Measurements from ENCODE around the gene RPS26.
"Not testable (repeated sequence)": the region's sequence is repeated elsewhere in the genome, so short reads cannot be mapped to it uniquely, and the experiment has no call there.

RPS26 gene

DNA sequence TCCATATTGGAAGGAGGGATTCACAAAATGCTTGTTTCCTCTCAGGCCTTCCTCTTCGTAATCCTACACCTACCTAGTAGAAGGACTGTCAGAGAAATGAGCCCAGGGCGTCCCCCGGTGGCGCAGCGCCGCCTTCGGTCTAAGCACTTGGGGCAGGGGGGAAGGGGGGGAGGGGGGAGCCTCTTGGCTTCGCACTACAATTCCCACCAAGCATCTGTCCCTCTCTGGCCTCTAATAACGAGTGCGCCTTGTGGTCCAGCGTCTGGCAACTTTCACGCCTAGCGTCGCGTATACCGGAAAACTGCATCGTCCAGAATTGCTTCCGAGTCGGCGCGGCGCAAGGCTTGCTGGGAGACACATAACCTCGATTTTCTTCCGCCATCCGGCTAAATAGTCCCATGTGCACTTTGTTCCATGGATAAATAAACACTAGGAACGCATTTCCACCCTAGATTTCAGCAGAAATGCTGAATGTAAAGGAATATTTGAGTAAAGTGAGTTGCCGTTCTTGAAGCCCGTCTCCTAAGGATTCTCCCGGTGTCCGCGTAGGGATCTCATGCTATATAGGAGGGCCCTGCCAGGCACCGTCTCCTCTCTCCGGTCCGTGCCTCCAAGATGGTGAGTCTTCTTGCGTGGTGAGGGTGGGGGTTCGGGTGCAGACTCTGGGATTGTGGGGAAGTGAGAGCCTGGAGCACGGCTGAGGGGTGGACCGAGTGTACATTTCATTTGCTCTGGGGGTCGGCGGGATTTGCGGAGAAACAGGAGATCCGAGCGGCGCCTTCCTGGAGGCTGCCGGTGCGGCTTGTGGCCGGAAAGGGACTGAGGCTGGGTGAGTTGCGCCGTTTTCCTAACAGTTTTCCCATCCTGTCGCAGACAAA, at the start of gene RPS26:
TSS of gene RPS26 (plus strand) at position 367 of the 878 bp plus-strand sequence. CDS start at position 616, 249 bp downstream.
- peak; percentile 97 for DNase-seq

GRCh38 chr12:55993230-55993853, 48.4 kb upstream of the RPS26 start:
- DNase-seq: no peak

DNA sequence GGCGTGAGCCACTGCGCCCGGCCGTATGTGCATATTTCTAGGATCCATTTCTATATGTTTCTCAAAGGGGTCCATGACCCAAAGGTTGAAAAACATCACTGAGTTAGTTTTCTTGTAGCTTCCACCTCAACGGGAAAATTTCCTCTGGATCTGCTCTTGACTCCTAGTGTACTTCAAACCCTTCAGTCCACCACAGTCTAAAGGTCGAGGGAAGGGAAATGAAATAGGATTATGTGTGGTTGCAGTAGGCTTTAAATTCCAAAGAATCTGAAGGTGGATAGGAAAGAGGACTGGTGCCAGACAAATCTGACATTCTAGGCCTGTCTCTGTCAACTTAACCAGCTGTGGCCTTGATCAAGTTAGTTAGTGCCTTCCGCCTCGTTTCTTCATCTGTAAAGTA, 46.4 kb upstream of the RPS26 start:
- no peak for DNase-seq

DNA sequence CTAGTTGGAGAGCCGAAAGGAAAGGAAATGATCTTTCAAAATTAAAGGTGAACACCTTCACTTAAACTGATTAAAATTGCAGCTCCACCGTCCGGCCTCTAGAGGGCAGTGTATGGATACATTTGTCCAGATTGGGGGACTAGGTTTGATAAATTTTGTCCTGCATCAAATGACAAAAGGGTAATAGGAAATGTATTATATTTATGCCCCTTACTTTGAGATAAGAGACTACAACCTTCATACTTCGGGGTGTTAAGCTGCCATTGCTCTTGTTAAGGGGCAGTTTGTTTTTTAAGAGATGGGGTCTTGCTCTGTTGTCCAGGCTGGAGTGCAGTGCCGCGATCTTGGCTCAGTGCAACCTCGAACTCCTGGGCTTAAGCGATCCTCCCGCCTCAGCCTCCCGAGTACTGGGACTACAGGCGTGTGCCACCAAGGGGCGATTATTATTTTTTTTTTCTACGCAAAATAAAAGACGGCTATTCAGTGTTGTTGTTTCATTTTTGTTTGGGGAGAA, 45.5 kb upstream of the RPS26 start:
- DNase-seq: peak; percentile 80

DNA sequence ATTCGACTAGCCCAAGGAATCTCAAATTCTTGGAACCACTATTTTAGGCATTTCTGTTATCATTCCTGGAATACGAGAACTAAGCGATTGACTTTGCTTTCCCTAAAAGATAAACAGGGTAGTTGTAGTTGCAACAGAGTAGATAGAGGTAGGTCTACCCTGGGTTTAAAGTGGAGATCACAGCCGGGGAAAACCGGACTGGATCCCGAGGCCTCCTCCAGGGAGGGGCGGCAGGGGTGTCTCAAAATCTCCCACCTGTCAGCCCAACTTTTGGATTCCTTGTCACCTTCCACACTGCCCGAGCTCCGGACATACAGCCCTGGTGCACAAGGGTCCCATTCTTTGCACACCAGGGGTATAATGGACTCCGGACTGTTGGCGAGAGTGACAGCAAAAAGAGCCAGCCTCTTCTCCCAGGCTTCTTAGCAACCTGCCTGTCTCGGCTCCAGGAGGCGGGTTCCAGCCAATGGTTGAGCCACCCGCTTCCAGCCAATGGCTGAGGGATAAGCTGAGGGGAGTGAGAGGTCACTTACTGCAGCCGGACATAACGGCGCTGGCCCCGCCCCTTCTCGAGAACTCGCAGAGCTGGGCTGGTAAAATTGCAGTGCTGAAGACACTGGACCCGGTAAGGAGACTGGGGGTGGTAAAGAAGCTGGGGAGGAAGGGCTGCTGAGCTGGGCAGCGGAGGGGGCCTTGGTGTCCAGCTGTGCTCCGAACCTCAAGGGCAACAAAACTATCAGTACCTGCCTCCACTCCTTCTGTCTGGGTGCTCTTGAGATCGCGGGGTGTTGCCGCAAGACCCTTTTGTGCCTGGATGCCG, 44.8 kb upstream of the RPS26 start, which contains the start of gene SUOX:
TSS of gene SUOX (plus strand) at position 562 of the 820 bp plus-strand sequence. CDS start 4,946 bp downstream, outside the sequence.
- DNase-seq: peak; percentile 70

DNA sequence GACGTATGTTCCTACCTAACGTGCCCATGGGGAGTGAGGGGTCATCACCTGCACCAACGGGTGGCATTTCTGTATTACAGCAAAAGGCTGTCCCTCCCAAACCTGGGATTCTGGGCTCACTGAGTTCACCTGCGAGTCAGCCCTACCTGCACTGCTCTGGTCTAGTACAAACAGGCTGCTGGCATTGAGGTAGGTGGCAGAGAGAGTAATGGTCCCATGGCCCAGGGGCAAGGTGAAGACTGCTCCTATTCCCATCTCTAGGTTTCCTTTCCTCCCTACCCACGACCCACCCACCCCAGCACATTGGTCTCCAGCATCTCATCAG, 44.2 kb upstream of the RPS26 start:
- no peak for DNase-seq

DNA sequence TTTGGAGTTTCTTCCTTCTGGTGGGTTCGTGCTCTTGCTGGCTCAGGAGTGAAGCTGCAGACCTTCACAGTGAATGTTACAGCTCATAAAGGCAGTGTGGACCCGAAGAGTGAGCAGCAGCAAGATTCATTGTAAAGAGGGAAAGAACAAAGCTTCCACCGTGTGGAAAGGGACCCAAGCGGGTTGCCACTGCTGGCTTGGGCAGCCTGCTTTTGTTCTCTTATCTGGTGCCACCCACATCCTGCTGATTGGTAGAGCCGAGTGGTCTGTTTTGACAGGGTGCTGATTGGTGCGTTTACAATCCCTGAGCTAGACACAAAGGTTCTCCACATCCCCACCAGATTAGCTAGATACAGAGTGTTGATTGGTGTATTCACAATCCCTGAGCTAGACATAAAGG, 42.2 kb upstream of the RPS26 start:
- DNase-seq: peak; percentile 35

DNA sequence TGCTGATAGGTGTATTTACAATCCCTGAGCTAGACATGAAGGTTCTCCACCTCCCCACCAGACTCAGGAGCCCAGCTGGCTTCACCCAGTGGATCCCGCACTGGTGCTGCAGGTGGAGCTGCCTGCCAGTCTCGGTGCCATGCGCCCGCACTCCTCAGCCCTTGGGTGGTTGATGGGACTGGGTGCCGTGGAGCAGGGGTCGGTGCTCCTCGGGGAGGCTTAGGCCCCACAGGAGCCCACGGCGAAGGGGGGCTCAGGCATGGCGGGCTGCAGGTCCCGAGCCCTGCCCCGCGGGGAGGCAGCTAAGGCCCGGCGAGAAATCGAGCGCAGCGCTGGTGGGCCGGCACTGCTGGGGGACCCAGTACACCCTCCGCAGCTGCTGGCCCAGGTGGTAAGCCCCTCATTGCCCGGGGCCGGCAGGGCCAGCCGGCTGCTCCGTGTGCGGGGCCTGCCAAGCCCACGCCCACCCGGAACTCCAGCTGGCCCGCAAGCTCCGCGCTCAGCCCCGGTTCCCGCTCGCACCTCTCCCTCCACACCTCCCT, 41.6 kb upstream of the RPS26 start:
- DNase-seq: not testable (repeated sequence)

DNA sequence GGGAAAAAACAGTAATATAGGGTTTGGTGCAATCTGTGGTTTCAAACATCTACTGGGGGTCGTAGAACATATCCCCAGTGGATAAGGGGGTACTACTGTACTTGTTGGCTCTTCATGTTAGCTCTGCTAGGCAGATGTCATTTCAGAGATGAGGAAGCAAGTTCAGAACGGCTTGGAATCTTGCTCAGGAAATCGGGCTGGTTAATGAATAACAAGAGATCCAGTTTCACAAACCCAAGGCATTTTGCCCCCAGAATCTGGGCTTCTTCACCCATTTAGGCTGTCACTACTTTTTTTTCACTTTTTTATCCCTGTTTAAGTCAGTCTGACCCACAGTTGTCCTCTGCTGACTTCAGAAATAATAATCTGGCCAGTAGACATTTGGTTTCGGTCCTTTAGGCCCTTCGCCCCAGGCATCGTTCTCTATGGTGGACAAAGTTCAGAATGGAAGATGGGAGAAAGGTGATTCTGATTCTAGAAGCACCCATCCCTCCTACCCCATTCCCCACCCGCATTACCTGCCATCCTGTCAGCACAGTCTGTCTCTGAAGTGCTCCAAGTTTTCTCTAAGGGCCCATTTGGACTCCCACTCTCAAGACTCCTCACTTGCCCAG, 40.1 kb upstream of the RPS26 start:
- no peak for DNase-seq

GRCh38 chr12:56003376-56003775, 38.3 kb upstream of the RPS26 start:
- DNase-seq: not testable (repeated sequence)

GRCh38 chr12:56004211-56004610, 37.5 kb upstream of the RPS26 start:
- DNase-seq: no peak

DNA sequence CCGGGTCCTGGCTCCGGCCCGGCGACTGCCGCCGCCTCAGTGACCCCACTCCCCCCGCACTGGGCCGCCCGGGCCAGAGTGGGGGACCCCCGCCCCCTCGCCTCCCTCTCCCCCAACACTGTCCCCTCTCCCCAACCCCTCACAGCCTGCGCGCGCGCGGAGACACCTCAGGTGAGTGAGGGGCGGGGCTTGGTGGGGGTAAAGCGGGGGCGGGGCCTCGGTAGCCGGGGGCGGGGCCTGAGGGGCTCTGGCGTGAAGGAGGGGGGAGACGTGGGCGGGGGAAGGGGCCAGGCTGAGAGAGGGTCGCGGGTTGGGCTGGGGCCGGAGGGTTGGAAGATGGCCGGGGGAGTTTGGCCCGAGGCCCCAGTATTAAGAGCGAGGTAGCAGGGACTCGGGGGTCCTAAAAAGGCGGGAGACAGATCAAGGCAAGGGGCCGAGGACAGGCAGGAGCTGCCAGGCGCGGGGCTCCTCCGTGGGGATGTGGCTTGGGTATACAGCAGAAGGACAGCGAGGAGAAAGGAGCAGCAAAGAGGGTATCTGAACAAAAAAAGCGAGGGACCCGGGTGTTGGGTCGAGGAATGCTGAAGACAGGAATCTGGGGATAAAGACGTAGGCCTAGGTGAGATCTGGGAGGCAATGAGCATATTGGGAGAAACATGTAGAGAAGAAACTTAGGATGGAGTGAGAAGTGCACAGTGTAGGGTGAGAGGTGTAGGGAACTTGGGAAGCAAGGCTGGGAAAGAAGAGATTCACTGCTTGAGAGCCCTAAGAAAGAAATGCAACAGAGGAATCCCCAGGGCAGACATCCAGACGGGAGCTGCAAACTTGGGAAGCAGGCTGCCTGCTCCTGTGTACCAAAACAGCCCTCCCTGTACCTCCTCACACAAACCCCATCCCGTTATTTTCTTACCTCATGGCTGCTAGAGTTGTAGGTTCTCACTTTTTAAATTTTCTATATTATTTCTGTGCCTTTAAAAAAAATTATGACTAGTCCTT, 33.9 kb upstream of the RPS26 start:
- peak; percentile 64 for DNase-seq

- no peak for DNase-seq
Measured at GRCh38 chr12:56010111-56010570, 31.6 kb upstream of the RPS26 start.

DNA sequence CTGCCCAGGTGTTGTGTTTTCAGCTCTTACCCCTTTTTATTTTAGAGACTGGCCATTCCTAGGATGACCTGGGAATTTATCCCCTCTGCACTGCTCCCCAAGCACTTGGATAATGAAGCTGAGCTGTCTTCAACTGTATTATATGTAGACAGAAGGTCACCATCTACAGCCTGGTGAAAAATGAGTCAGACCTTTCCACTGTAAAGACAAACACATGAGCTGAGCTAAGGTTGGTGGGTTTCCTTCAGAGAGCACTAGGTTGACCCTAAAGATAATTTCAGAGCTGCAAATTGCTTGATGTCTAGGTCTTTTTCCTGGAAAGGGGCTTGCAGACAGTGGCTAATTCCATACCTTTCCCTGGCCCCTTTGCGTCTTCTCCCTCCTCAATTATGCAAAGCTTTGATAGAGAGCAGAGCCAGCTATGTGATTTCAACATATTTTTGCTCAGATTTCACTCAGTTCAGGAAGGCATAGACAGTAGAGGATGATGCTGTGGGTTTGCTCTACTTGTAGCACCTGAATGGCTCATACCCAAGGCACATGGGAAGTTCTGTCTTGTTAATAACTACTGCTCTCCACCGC, 30.1 kb upstream of the RPS26 start:
- no peak for DNase-seq

DNA sequence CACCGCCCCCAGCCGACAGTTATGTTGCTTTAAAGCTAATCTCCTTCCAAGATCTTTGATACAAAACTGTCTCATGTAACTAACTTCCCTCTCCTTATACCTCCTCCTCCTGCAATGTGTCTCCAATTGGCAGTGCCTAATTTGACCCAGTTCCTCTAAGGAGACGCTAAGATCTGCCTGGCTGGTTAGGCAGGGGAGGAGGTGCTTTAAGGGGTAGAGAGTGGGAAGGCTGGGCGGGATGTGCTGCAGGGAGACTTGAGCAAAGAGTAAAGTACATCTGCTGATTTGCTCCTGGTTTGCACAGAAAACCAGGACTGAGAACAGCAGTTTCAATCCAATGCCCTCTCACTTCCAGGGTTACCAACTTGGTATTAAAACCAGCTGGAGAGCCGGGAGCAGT, 28.2 kb upstream of the RPS26 start:
- no peak for DNase-seq

DNA sequence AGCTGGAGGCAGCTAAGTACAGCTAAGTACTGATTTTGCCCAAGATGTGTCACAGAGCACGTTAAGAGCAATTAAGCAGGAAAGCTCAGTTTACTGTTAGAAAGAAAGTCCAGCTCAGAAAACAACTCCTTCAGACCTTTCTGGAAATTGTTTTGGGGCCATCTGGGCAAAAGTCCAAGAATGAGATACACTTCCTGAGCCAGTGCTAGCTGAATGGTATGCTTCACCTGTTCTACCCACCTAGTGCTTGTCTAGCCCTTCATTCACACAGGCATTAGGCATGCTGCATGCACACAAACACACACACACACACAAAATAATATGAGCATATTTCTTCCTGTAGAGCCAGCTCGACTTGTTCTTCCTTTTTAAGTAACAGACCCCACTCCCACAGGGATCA, 27.5 kb upstream of the RPS26 start:
- no peak for DNase-seq

- DNase-seq: no peak
Measured at GRCh38 chr12:56017181-56017580, 24.5 kb upstream of the RPS26 start.

DNA sequence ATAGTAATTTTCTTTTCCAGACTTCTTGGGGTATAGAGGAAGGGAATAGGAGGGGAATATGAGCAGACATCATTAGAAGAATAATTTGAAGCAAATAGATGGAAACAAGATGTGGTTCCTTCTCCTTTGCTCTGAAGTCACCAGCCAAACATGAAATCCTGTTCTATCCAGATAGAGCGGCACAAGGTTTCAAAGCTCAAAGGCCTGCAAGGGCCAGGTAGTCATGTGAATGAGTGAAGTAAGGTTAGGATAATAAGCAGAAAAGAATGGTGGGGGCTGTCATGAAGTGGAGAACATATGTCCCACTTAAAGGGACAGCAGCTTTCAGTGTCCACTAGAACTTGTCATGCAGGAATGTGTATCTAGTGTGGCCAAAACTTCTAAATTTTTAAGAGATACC, 23.4 kb upstream of the RPS26 start:
- no peak for DNase-seq

DNA sequence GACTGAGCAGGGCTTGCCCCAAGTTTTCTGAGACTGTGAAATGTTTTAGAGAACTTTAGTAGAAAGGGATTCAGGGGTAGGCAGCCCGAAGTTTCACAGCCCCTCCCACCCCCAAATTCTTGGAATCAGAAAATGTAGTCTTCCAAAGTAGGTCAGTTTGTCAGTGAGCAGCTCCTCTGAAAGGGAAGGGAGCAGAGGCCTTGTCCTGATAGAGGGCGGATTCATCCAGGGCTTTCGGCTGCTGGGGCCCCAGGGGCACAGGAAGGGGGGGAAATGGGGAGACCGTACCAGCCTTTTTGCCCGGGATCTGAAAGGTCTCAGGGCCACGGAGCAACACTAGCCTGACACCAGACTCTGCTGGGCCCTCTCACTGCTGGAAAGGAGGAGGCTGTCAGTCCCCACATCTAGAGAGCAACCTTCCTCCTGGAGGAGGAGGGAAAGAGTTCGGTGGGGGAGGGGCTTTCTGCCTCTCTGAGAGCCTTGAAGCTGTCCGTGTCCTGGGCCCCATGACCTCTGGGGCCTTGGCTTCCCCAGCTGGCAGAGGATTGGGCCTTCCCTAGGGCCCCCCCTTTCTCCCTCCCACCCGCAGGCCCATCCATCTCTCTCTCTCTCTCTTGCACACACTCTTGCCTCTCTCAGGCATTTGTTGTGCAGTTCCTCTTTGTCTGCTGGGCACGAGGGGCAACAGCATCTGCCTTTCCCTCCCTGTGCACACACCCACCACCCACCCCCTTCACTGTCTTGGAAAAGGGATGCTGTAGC, 21.1 kb upstream of the RPS26 start, which contains the start of gene IKZF4:
TSS of gene IKZF4 (plus strand) at position 621 of the 762 bp plus-strand sequence. CDS start 451 bp downstream, outside the sequence.
- DNase-seq: peak; percentile 43
